ENCODE measurements around the gene NPY4R2.
"Not testable (repeated sequence)": the region's sequence is repeated elsewhere in the genome, so short reads cannot be mapped to it uniquely, and the experiment has no call there.

GRCh38 chr10:47927147-47927916 is 8.9 kb downstream of the NPY4R2 start:
- not testable (repeated sequence) for TF ChIP-seq POLR2A (IDR thresholded peaks at IDR 0.05); CTCF (IDR thresholded peaks at IDR 0.05 in 4 of 5, conservative IDR thresholded peaks at IDR 0.05 in 1 of 5)
